NCI-H1048 (cell line): Measurements from ENCODE around the gene BTN2A1.
"Not testable (repeated sequence)": the region's sequence is repeated elsewhere in the genome, so short reads cannot be mapped to it uniquely, and the experiment has no call there.

Experiments used
- DNase-seq: peaks from one replicate; lab custom pipeline; 2025; lab: John Stamatoyannopoulos, UW

Gene BTN2A1

DNA sequence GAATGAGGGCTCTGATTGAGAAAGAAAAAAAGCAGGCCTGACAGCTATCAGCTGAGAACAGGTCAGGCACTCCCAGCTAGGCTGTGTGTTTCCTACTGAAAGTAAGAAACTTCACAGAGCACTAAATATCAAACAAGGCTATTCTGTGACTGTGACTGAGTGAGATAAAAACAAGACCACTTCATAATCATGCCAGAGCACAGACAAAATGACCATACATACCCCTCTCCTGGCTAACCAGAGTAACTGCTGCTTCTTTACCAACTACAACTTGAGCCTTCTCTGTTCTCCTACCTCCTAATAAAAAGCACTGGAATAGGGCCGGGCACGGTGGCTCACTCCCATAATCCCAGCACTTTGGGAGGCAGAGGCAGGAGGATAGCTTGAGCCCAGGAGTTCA is 35.5 kb downstream of the BTN2A1 start:
- DNase-seq, result no peak

DNA sequence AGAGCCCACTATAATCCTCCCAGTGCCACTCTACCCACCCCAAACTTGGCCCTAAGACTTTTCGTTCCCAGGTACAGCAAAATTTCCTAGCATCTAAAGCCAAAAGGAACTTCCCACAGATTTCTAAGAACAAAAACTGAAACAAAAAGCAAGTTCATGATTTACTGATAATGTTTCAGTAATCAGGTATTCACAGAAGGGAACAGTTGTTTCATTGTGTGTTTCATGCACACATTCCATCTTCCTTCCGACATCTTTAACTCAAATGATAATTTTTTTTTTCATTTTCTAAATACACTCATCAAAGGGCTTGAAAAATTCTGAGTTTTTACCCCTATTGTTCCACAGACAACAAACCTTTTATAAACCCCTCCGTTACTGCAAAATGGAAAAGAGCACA is 36.4 kb downstream of the BTN2A1 start:
- no peak for DNase-seq

- no peak for DNase-seq
Observed at GRCh38 chr6:26495281-26495680, 37.5 kb downstream of the BTN2A1 start.

DNA sequence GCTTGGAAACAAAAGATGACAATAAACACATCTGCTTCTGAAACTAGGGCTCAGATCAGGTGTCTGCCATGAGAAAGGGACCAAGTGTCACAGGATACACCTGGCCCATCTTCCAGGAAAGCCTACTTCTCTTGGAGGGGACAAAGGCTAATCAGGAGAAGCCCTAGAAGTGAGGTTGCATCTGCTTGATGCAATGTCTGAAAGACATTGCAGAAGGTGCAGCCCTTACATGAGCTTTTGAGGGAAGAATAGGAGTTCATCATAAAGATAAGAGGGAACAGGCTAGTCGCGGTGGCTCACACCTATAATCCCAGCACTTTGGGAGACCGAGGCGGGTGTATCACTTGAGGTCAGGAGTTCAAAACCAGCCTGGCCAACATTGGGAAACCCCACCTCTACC is 39.9 kb downstream of the BTN2A1 start:
- DNase-seq, result no peak

DNA sequence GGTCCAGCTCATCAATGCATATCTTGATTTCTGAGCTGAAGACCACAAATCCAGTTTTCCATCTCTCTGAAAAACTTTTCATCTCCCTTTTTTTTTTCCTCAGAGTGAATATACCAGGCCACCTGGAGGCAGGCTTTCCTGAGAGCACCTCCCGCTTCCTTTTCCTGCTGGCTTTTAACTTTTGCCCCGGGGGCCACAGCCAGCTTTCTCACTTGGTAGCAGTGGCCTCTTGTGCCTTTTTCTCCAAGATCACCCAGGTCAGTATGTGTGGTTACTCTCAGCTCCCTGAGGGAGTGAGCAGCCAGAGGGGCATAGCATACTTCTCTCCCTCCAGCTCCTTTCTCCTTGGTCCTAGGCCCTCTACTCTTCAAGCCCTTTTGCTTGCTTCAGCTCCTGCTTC is 42.3 kb downstream of the BTN2A1 start, which contains the start of gene BTN1A1:
BTN1A1 (plus strand) TSS at position 202 of the 400 bp plus-strand sequence. CDS start 984 bp downstream, outside the sequence.
- DNase-seq, result no peak

DNA sequence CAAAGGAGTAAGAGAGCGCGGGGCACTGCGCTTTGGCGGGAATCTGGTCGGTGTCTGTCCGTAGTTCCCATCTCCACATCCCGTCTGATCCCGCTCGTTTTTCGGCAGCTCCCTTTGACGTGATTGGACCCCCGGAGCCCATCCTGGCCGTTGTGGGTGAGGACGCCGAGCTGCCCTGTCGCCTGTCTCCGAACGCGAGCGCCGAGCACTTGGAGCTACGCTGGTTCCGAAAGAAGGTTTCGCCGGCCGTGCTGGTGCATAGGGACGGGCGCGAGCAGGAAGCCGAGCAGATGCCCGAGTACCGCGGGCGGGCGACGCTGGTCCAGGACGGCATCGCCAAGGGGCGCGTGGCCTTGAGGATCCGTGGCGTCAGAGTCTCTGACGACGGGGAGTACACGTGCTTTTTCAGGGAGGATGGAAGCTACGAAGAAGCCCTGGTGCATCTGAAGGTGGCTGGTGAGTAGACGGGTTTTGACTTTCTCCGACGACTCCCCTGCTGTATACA is 43.8 kb downstream of the BTN2A1 start:
- no peak for DNase-seq

DNA sequence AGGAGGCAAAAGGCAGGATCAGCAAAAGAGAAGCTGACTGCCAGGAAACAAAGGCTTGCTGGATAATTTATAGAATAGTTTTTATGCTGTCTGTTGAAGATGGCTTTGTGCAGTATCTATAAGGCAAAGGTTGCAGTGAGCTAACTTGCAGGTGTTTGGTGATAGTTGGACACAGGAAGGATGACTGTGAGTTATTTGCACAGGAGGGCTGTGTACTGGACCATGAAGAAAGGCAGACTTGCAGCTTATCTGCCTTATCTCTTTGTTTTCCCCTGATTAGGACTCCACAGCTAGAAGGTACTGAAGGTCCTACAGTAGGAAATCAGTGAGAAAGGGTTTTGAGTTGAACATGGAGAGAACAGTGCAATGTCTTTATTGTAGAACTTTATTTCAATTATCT is 44.4 kb downstream of the BTN2A1 start:
- no peak for DNase-seq

GRCh38 chr6:26502626-26503025 is 44.9 kb downstream of the BTN2A1 start:
- no peak for DNase-seq

DNA sequence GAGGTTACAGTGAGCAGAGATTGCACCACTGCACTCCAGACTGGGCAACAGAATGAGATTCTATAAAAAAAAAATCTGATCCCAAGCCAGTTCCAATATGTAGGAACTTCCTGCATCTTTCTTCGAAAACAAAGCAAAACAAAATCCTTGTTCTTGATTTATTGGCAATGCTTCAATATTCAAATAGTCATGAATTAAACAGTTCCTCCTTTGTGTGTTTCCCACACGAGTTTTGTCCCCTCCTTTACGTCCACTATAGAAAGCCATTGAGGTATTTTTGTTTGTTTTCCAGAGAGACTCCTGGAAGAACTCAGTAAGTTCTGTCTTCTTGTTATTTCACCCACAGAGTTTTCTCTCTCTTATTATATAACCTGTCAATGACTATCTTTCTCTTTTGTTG is 49.9 kb downstream of the BTN2A1 start:
- no peak for DNase-seq

DNA sequence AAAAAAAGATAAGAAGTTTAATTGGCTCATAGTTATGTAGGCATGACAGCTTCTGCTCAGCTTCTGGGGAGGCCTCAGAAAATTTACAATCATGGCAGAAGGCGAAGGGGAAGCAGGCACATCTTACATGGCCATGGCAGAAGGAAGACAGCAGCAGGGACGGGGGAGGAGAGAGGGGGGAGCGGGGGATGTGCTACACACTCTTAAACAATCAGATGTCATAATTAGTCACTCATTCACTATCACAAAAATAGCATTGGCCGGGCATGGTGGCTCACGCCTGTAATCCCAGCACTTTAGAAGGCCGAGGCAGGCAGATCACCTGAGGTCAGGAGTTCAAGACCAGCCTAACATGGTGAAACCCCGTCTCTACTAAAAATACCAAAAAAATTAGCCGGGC is 53.3 kb downstream of the BTN2A1 start:
- not testable (repeated sequence) for DNase-seq

GRCh38 chr6:26514984-26515383 is 57.2 kb downstream of the BTN2A1 start:
- DNase-seq, result no peak

DNA sequence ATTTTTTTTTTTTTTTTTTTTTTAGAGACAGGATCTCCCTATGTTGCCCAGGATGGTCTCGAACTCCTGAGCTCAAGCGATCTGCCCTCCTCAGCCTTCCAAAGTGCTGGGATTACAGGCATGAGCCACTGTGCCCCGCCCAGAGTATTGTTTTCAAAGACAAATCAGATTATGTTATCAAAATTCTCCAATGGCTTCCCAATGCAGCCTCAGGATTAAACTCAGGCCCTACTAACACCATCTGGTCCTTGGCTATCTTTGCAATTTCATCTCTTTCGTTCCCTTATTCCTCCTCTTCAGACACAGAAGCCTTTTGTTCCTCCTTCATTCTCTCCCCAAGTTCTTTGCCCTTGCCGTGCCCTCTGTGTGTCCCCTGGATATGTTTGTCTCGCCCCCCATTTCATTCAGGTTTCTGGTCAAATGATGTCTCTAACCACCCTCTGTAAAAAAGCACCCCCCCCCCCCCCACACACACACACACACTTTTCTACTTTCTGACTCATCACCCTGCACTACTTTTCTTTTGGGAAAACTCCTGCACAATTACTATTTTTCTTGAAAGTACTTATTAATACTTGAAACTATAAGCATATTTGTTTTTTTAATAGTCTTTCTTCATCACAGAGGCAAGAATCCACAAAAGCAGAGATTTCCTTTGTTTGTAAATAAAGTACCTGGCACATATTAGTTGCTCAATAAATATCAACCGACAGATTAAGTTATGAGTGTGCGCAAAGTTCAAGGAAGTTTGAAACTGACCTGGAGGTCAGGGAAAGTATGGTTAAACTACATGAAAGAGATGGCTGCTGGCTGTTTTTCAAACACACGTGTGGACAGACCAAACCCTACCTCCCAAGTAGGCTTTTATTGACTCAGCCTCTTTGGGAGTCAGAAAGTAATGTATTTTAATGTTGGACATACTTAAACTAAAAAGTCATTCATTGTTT is 59.0 kb downstream of the BTN2A1 start:
- no peak for DNase-seq
